Transverse colon (tissue), 4 donors: ENCODE results near the gene FYB1. TPM values are rescaled to one million over a fixed set of nuclear protein-coding genes. Genes with fewer than 3 reads are reported as not detected.

ENCODE experiments used
- DNase-seq: peaks from one replicate; pipeline ENCODE4 v3.0.0-alpha.2; 2019
- H3K27ac ChIP-seq, 4 donors: fragments of 200-600 bp; sonication (generic); 2 replicates each; pipeline ENCODE4 v1.5.1; 2016 to 2018; ENCODE audit warnings: inconsistent platforms in 4 of 4
- H3K27me3 ChIP-seq: fragments of 200-600 bp; sonication (generic); 2 replicates; pipeline ENCODE4 v1.5.1; 2017; ENCODE audit warnings: inconsistent platforms
- H3K36me3 ChIP-seq, 4 donors: fragments of 200-600 bp; sonication (generic); 2 replicates each; pipeline ENCODE4 v1.5.1; 2017 to 2019; ENCODE audit warnings: inconsistent platforms in 4 of 4
- H3K4me1 ChIP-seq, 4 donors: fragments of 200-600 bp; sonication (generic); 2 replicates each; pipeline ENCODE4 v1.5.1; 2017 to 2020; ENCODE audit warnings: inconsistent platforms in 4 of 4
- H3K4me3 ChIP-seq, 4 donors: fragments of 200-600 bp; sonication (generic); 1 replicate in 1 of 4; 2 replicates in 3 of 4; pipeline versions ENCODE4 v1.5.1 to v1.6.1; 2017 to 2019; ENCODE audit warnings: inconsistent platforms in 4 of 4
- H3K9me3 ChIP-seq, 2 donors: fragments of 200-600 bp; sonication (generic); 2 replicates each; pipeline ENCODE4 v1.5.1; 2017 to 2019; ENCODE audit warnings: inconsistent platforms in 2 of 2
- CTCF ChIP-seq, 5 experiments: fragments of 200-600 bp in 3 of 5; fragments of 450-650 bp in 2 of 5; sonication (generic) in 3 of 5; IDR thresholded peaks; 1 replicate in 2 of 5; 2 replicates in 3 of 5; pipeline ENCODE4 v1.5.1; 2016 to 2017; ENCODE audit warnings: antibody characterized with exemption in 5 of 5, inconsistent platforms in 3 of 5, mild to moderate bottlenecking in 2 of 5, moderate library complexity in 1 of 5
- EP300 ChIP-seq: sonication (generic); formaldehyde crosslinking; IDR thresholded peaks from one replicate; pipeline ENCODE4 v1.6.1; 2017; ENCODE audit warnings: antibody characterized with exemption, low read depth
- POLR2A ChIP-seq: fragments of 450-650 bp; IDR thresholded peaks from one replicate; pipeline ENCODE4 v1.6.1; 2016; ENCODE audit warnings: antibody characterized with exemption, mild to moderate bottlenecking, moderate library complexity
- POLR2AphosphoS5 ChIP-seq, 3 donors: sonication (generic); formaldehyde crosslinking; IDR thresholded peaks; one replicate each; pipeline ENCODE4 v1.6.1; 2016; ENCODE audit warnings: antibody characterized with exemption in 3 of 3
- WGBS, 2 donors: methylation state at CpG; one replicate each; pipeline ENCODE4 v1.1.5; 2018; ENCODE audit warnings: low coverage in 1 of 2; 5-methylcytosine and 5-hydroxymethylcytosine counted together
- in situ Hi-C, 4 donors: fragments of 200-750 bp; cut with MboI; loops; one replicate each; pipeline versions ENCODE4 v1.15.0 to v1.15.1; 2017; ENCODE audit warnings: low sequenced_read_pairs in 3 of 4, low pct_ligation_motif_present in 1 of 4, low pct_unique_long_range_greater_than_20kb in 1 of 4
- intact Hi-C: fragments of 100-400 bp; cut with DNase I; formaldehyde crosslinking; loops from one replicate; pipeline ENCODE4 v1.15.1; 2023; ENCODE audit warnings: low total_unique reads
- total RNA-seq, 4 donors: library from RNA; depleted of rRNA; stranded (reverse); fragments of >200 nt; gene quantifications; one replicate each; pipeline ENCODE4 v1.1.0, GENCODE V29; 2016

The FYB1 gene
- total RNA-seq, 4 donors from 2014 or later: 6.4 to 38.5 (median 17.5) TPM

- intact Hi-C loops: no loop called here
- Histone ChIP-seq H3K27ac (no peak overlapping the region), H3K36me3 (no peaks in the 10 kb centered on the region), H3K4me1 (no peaks in the 10 kb centered on the region), H3K27me3 (no peaks in the 10 kb centered on the region), H3K9me3 (no peaks in the 10 kb centered on the region), H3K4me3 (no peak overlapping the region)
- WGBS, 2 donors: 95 to 100% methylated on average over 2 of the region's 2 CpGs
- no peak for DNase-seq
- in situ Hi-C loops: loop anchor here in 1 of 4 donors (25.0 kb wide), 1 partner anchor 150 kb away; no protein-coding TSS in a partner anchor
- TF ChIP-seq POLR2A (no peak), CTCF (IDR thresholded peaks at IDR 0.05) (no peak), EP300 (no peak), POLR2AphosphoS5 (IDR thresholded peaks at IDR 0.05) (no peak)
Measured at GRCh38 chr5:39137391-39137790, 82.0 kb downstream of the FYB1 start.

GRCh38 chr5:39132792-39133191 is 86.6 kb downstream of the FYB1 start:
- Histone ChIP-seq H3K27ac (no peak overlapping the region), H3K27me3 (no peaks in the 10 kb centered on the region), H3K9me3 (no peaks in the 10 kb centered on the region), H3K4me3 (no peak overlapping the region), H3K36me3 (no peaks in the 10 kb centered on the region), H3K4me1 (no peaks in the 10 kb centered on the region)
- 50 to 65% methylated on average over 3 of the region's 3 CpGs for WGBS, 2 donors
- TF ChIP-seq CTCF (IDR thresholded peaks at IDR 0.05): no peak
- TF ChIP-seq POLR2AphosphoS5 (IDR thresholded peaks at IDR 0.05): no peak
- TF ChIP-seq POLR2A: no peak
- TF ChIP-seq EP300: no peak
- in situ Hi-C loops: loop anchor here in 1 of 4 donors (25.0 kb wide), 1 partner anchor 155 kb away; no protein-coding TSS in a partner anchor
- no peak for DNase-seq
- intact Hi-C loops: no loop called here

DNA sequence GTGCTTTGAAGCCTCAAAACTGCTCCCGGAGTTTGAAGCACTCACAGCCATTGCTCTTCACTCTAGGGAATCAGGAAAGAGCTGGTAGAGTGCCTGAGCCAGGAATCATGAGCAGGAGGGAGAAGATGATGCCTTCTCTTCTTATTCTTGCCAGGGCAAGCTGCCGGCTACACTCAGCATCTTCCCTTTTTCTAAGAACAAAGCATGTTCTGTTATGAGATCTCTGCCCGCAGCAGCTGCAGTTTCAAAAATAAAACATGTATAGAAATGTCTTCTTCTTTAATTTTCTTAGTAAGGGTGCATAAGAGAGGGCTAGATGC is 87.3 kb downstream of the FYB1 start:
- intact Hi-C loops: no loop called here
- Histone ChIP-seq H3K27ac (no peak overlapping the region), H3K36me3 (no peaks in the 10 kb centered on the region), H3K4me3 (no peak overlapping the region), H3K27me3 (no peaks in the 10 kb centered on the region), H3K4me1 (no peaks in the 10 kb centered on the region), H3K9me3 (no peaks in the 10 kb centered on the region)
- 72 to 77% methylated on average over 3 of the region's 3 CpGs for WGBS, 2 donors
- in situ Hi-C loops: loop anchor here in 1 of 4 donors (25.0 kb wide), 1 partner anchor 155 kb away; no protein-coding TSS in a partner anchor
- TF ChIP-seq CTCF (IDR thresholded peaks at IDR 0.05) (no peak), POLR2AphosphoS5 (IDR thresholded peaks at IDR 0.05) (no peak), POLR2A (no peak), EP300 (no peak)
- DNase-seq: no peak

- DNase-seq: no peak
- H3K4me3 ChIP-seq: no peak overlapping the region
- H3K27ac ChIP-seq: no peak overlapping the region
- TF ChIP-seq POLR2AphosphoS5 (IDR thresholded peaks at IDR 0.05) (no peak), EP300 (no peak), POLR2A (no peak), CTCF (IDR thresholded peaks at IDR 0.05) (no peak)
- no peaks in the 10 kb centered on the region for H3K4me1 ChIP-seq
- intact Hi-C loops: no loop called here
- WGBS, 2 donors: 53 to 58% methylated on average over 3 of the region's 3 CpGs
- no peaks in the 10 kb centered on the region for H3K27me3 ChIP-seq
- in situ Hi-C loops: loop anchor here in 1 of 4 donors (25.0 kb wide), 1 partner anchor 156 kb away; no protein-coding TSS in a partner anchor
- no peaks in the 10 kb centered on the region for H3K36me3 ChIP-seq
- no peaks in the 10 kb centered on the region for H3K9me3 ChIP-seq
Measured at GRCh38 chr5:39131210-39132127, 87.9 kb downstream of the FYB1 start.
